22Rv1 (cell line): ENCODE results near the gene ZFYVE28.

ENCODE experiments used
- ZFX ChIP-seq: fragments of 450-650 bp; IDR thresholded peaks from 2 replicates; pipeline ENCODE4 v1.6.1; 2017; ENCODE audit warnings: antibody characterized with exemption, borderline replicate concordance
- TF ChIP-seq, protein P1 (sequence below): fragments of 450-650 bp; IDR thresholded peaks from 2 replicates; pipeline ENCODE4 v1.5.1; 2017; ENCODE audit warnings: mild to moderate bottlenecking

DNA sequence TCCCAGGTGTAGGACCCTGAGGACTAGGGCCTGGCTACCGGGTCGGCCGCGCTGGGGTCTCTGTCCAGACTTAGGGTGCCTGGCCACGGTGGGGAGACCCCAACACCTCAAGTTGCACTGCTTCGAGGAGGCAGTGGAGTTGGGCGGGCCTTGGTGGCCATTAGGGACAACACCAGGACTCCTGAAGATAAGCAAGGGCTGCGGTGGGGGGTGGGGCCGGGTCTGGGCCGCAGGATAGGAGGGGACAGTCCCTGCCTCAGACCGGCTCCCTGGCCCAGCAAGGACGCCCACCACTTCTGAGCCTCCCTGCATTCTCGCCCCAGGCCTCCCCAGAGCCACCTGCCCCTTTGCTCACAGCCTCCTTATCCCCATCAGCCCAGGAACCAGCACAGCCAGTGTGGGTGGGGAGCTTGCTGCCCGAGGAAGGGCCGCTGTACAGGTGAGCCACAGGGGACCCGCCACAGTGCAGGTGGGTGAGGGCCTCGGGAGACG lies 151.1 kb downstream of the ZFYVE28 start:
- TF ChIP-seq, protein P1, sequence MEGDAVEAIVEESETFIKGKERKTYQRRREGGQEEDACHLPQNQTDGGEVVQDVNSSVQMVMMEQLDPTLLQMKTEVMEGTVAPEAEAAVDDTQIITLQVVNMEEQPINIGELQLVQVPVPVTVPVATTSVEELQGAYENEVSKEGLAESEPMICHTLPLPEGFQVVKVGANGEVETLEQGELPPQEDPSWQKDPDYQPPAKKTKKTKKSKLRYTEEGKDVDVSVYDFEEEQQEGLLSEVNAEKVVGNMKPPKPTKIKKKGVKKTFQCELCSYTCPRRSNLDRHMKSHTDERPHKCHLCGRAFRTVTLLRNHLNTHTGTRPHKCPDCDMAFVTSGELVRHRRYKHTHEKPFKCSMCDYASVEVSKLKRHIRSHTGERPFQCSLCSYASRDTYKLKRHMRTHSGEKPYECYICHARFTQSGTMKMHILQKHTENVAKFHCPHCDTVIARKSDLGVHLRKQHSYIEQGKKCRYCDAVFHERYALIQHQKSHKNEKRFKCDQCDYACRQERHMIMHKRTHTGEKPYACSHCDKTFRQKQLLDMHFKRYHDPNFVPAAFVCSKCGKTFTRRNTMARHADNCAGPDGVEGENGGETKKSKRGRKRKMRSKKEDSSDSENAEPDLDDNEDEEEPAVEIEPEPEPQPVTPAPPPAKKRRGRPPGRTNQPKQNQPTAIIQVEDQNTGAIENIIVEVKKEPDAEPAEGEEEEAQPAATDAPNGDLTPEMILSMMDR, result no peak
- no peak for TF ChIP-seq ZFX
